ENCODE measurements around the gene MIOS.
"Not testable (repeated sequence)": the region's sequence is repeated elsewhere in the genome, so short reads cannot be mapped to it uniquely, and the experiment has no call there.

Gene MIOS

GRCh38 chr7:7640221-7641128 lies 73.8 kb downstream of the MIOS start, which contains the start of gene UMAD1:
TSS of gene UMAD1 (plus strand) at chr7:7640752. CDS start at chr7:7673372, 32,620 bp downstream.
- in situ Hi-C loops (cut with HindIII; ENCODE audit: low sequenced_read_pairs), result loop anchor here (5.0 kb wide), 2 partner anchors 57 to 97 kb away; no protein-coding TSS in a partner anchor

- in situ Hi-C loops (cut with HindIII; ENCODE audit: low sequenced_read_pairs), result loop anchor here (5.0 kb wide), 2 partner anchors 56 to 96 kb away; no protein-coding TSS in a partner anchor
Measured at GRCh38 chr7:7641129-7641663, 74.5 kb downstream of the MIOS start.

GRCh38 chr7:7642081-7642480 lies 75.4 kb downstream of the MIOS start:
- in situ Hi-C loops (cut with HindIII; ENCODE audit: low sequenced_read_pairs), result loop anchor here (5.0 kb wide), 2 partner anchors 55 to 95 kb away; no protein-coding TSS in a partner anchor

GRCh38 chr7:7647495-7648036 lies 80.9 kb downstream of the MIOS start:
- in situ Hi-C loops (cut with HindIII; ENCODE audit: low sequenced_read_pairs), result no loop called here

- in situ Hi-C loops (cut with HindIII; ENCODE audit: low sequenced_read_pairs), result no loop called here
Measured at GRCh38 chr7:7650682-7651206, 84.1 kb downstream of the MIOS start.

- in situ Hi-C loops (cut with HindIII; ENCODE audit: low sequenced_read_pairs), result no loop called here
Measured at GRCh38 chr7:7651479-7651878, 84.8 kb downstream of the MIOS start.

- in situ Hi-C loops (cut with HindIII; ENCODE audit: low sequenced_read_pairs), result no loop called here
Measured at GRCh38 chr7:7652798-7653540, 86.3 kb downstream of the MIOS start.

- in situ Hi-C loops (cut with HindIII; ENCODE audit: low sequenced_read_pairs), result no loop called here
Measured at GRCh38 chr7:7653593-7654187, 87.0 kb downstream of the MIOS start.

GRCh38 chr7:7654964-7655715 lies 88.5 kb downstream of the MIOS start:
- in situ Hi-C loops (cut with HindIII; ENCODE audit: low sequenced_read_pairs), result no loop called here

GRCh38 chr7:7656459-7656858 lies 89.8 kb downstream of the MIOS start:
- in situ Hi-C loops (cut with HindIII; ENCODE audit: low sequenced_read_pairs), result not testable (repeated sequence)

All from endothelial cell of hepatic sinusoid (primary cell).